ENCODE measurements around the gene TBCC.

- TF ChIP-seq CTCF (IDR thresholded peaks at IDR 0.05; ENCODE audit: poor library complexity) = no peak
- TF ChIP-seq EZH2 (IDR thresholded peaks at IDR 0.05; ENCODE audit: borderline replicate concordance) = no peak
- TF ChIP-seq EZH2phosphoT487 (IDR thresholded peaks at IDR 0.05; ENCODE audit: low read depth, severe bottlenecking, unreplicated experiment) = no peak
Observed at GRCh38 chr6:42777126-42777822, 31.4 kb upstream of the TBCC start.

All from hepatocyte (in vitro differentiated cells).